HepG2 (cell line): ENCODE results near the gene DOCK11. TPM values are rescaled to one million over a fixed set of nuclear protein-coding genes. Genes with fewer than 3 reads are reported as not detected.

Experiments
- ATAC-seq: fragments of 200-7000 bp; cut with Tn5 transposase; 3 replicates; pipeline ENCODE4 v1.9.1; 2020; ENCODE audit warnings: mild to moderate bottlenecking, moderate library complexity
- BruUV-seq: library from RNA; stranded (reverse); fragments of 400-500 nt; replicated peaks from 2 replicates; lab custom pipeline; 2021; lab: Mats Ljungman, UMichigan
- CTCF ChIA-PET: fragments of 300-600 bp; formaldehyde crosslinking; extraction: SDS; loops from one replicate; lab custom pipeline; 2021; ENCODE audit warnings: low total read pairs, inconsistent platforms, low intra/inter-chr PET ratio; lab: Yijun Ruan, JAX
- POLR2A ChIA-PET: fragments of 350-600 bp; sonication (Branson Sonifier 250); formaldehyde crosslinking; loops from one replicate; lab custom pipeline; 2020; ENCODE audit warnings: antibody characterized with exemption, inconsistent platforms; lab: Yijun Ruan, JAX
- DNase-seq: peaks from one replicate; pipeline ENCODE4 v3.0.0-alpha.2; 2015; ENCODE audit warnings: low spot score
- FAIRE-seq: peaks from 3 replicates; lab custom pipeline; 2011; peaks lifted over from hg19 to GRCh38; lab: Jason Lieb, UNC
- H2AFZ ChIP-seq: one replicate; pipeline ENCODE4 v1.6.1; 2011; ENCODE audit warnings: low read length, inconsistent platforms
- H3K27ac ChIP-seq: fragments of 300-600 bp; 3 replicates; pipeline ENCODE4 v1.8.0; 2011; ENCODE audit warnings: mixed run types, mild to moderate bottlenecking, mixed read lengths, low read length, inconsistent platforms; ENCODE audit not compliant: insufficient read depth; ENCODE audit errors: extremely low read length
- H3K27me3 ChIP-seq, 2 experiments: fragments of 200-600 bp in 1 of 2; 2 replicates in 1 of 2; 3 replicates in 1 of 2; pipeline versions ENCODE4 v1.6.0 to v1.8.0; 2011; ENCODE audit warnings: low read length in 2 of 2, mild to moderate bottlenecking in 2 of 2, moderate library complexity in 2 of 2, inconsistent platforms in 1 of 2; ENCODE audit not compliant: insufficient read depth in 2 of 2, control insufficient read depth in 1 of 2
- H3K36me3 ChIP-seq, 2 experiments: fragments of 200-600 bp in 1 of 2; replicated peaks in 1 of 2; 2 replicates in 1 of 2; 3 replicates in 1 of 2; pipeline versions ENCODE4 v1.5.1 to v1.8.0; 2011; ENCODE audit warnings: low read length in 2 of 2, inconsistent platforms in 1 of 2; ENCODE audit not compliant: insufficient read depth in 2 of 2, control insufficient read depth in 1 of 2
- H3K4me1 ChIP-seq: 2 replicates; pipeline ENCODE4 v1.5.1; 2012; ENCODE audit warnings: low read length, inconsistent platforms; ENCODE audit not compliant: insufficient read depth
- H3K4me2 ChIP-seq: 2 replicates; pipeline ENCODE4 v1.6.0; 2011; ENCODE audit warnings: low read depth, low read length, inconsistent platforms
- H3K4me3 ChIP-seq, 3 experiments: fragments of 200-600 bp in 1 of 3; sonication (generic), shearing (Covaris generic) in 1 of 3; replicated peaks in 1 of 3; 2 replicates each; pipeline ENCODE4 v1.5.1; 2011 to 2016; ENCODE audit warnings: low read length in 3 of 3, inconsistent platforms in 2 of 3, low read depth in 2 of 3, mild to moderate bottlenecking in 2 of 3, control low read depth in 1 of 3, mixed read lengths in 1 of 3; ENCODE audit not compliant: insufficient read depth in 1 of 3
- H3K79me2 ChIP-seq: one replicate; pipeline ENCODE4 v1.6.1; 2011; ENCODE audit warnings: low read length, inconsistent platforms; ENCODE audit not compliant: insufficient read depth
- H3K9ac ChIP-seq: 2 replicates; pipeline ENCODE4 v1.6.0; 2011; ENCODE audit warnings: mild to moderate bottlenecking, low read depth, low read length, inconsistent platforms; ENCODE audit not compliant: insufficient read depth
- H3K9me3 ChIP-seq: 2 replicates; pipeline ENCODE4 v1.5.1; 2012; ENCODE audit warnings: mild to moderate bottlenecking, low read length
- H4K20me1 ChIP-seq: 2 replicates; pipeline ENCODE4 v1.6.0; 2011; ENCODE audit warnings: inconsistent platforms, mild to moderate bottlenecking, low read length, moderate library complexity; ENCODE audit not compliant: insufficient read depth
- ATF3 ChIP-seq: sonication (generic); formaldehyde crosslinking; IDR thresholded peaks from 2 replicates; pipeline ENCODE4 v1.4.0; 2020; ENCODE audit warnings: missing genetic modification reagents
- NR1H2 ChIP-seq: sonication (generic); formaldehyde crosslinking; IDR thresholded peaks from 2 replicates; pipeline ENCODE4 v1.8.1; 2022; ENCODE audit warnings: low read depth, missing genetic modification reagents, borderline replicate concordance
- SIX1 ChIP-seq: sonication (generic); formaldehyde crosslinking; IDR thresholded peaks from 2 replicates; pipeline ENCODE4 v1.4.0; 2020; ENCODE audit warnings: missing genetic modification reagents, borderline replicate concordance
- SYNCRIP ChIP-seq: fragments of 200-400 bp; formaldehyde crosslinking; IDR thresholded peaks from 2 replicates; pipeline ENCODE4 v1.6.1; 2018; ENCODE audit warnings: mild to moderate bottlenecking, low read depth, low read length; ENCODE audit not compliant: insufficient read depth
- ZBTB14 ChIP-seq: sonication (generic); formaldehyde crosslinking; IDR thresholded peaks from 2 replicates; pipeline ENCODE4 v1.4.0; 2020; ENCODE audit warnings: missing genetic modification reagents
- ZBTB44 ChIP-seq: sonication (generic); formaldehyde crosslinking; IDR thresholded peaks from 2 replicates; pipeline ENCODE4 v1.4.0; 2020; ENCODE audit warnings: missing genetic modification reagents
- ZFAT ChIP-seq: sonication (generic); formaldehyde crosslinking; conservative IDR thresholded peaks from 2 replicates; pipeline ENCODE4 v1.8.1; 2023; ENCODE audit warnings: missing genetic modification reagents, inconsistent platforms
- ZHX1 ChIP-seq: sonication (generic); formaldehyde crosslinking; IDR thresholded peaks from 2 replicates; pipeline ENCODE4 v1.8.1; 2022; ENCODE audit warnings: low read depth, mild to moderate bottlenecking, missing genetic modification reagents
- ZMYM2 ChIP-seq: sonication (generic); formaldehyde crosslinking; IDR thresholded peaks from 2 replicates; pipeline ENCODE4 v1.8.0; 2022; ENCODE audit warnings: mild to moderate bottlenecking, missing genetic modification reagents
- ZNF274 ChIP-seq: sonication (generic); formaldehyde crosslinking; IDR thresholded peaks from 2 replicates; pipeline ENCODE4 v1.5.1; 2020; ENCODE audit warnings: mild to moderate bottlenecking, missing genetic modification reagents
- ZNF879 ChIP-seq: sonication (generic); formaldehyde crosslinking; IDR thresholded peaks from 2 replicates; pipeline ENCODE4 v1.8.1; 2023; ENCODE audit warnings: missing genetic modification reagents
- WGBS: methylation state at CpG from one replicate; pipeline ENCODE4 v1.1.6; 2017; ENCODE audit warnings: low lambda C conversion rate; 5-methylcytosine and 5-hydroxymethylcytosine counted together
- in situ Hi-C: cut with HindIII; loops from 2 replicates; pipeline ENCODE4 v1.10.0; 2017; ENCODE audit warnings: low pct_unique_long_range_greater_than_20kb; ENCODE audit not compliant: extremely low pct_ligation_motif_present
- intact Hi-C: fragments of 100-400 bp; cut with micrococcal nuclease; formaldehyde crosslinking; loops from one replicate; pipeline ENCODE4 v1.10.0; 2022; ENCODE audit not compliant: unreplicated experiment
- polyA plus RNA-seq, 8 experiments: library from polyadenylated mRNA; depleted of rRNA in 3 of 8; stranded (reverse) in 7 of 8; unstranded in 1 of 8; fragments of >200 nt; fragmentation: Illumina TruSeq in 4 of 8; extraction: Trizol in 4 of 8; gene quantifications; 2 replicates each; pipeline versions ENCODE4 v1.2.1 to v1.2.3, GENCODE V29; 2011 to 2016; ENCODE audit warnings: low read depth in 4 of 8, missing spikeins in 1 of 8, mixed read lengths in 1 of 8; ENCODE audit not compliant: insufficient read depth in 1 of 8
- total RNA-seq, 5 experiments: library from RNA; depleted of rRNA; stranded (reverse); fragments of >200 nt; fragmentation: Illumina TruSeq; extraction: Trizol; gene quantifications; 2 replicates each; pipeline ENCODE4 v1.2.3, GENCODE V29; 2016; ENCODE audit warnings: low read depth in 1 of 5

The DOCK11 gene
- total and polyA plus RNA-seq, 2 of the 13 experiments (the other 11 are each of a cell fraction or from before 2014, with no cell fraction given): 0.02 to 0.12 TPM

- Histone ChIP-seq H3K79me2 (no peaks in the 10 kb centered on the region), H3K4me3 (no peak overlapping the region), H3K27me3 (no peaks in the 10 kb centered on the region), H3K27ac (no peak overlapping the region), H2AFZ (no peak overlapping the region), H3K36me3 (no peaks in the 10 kb centered on the region), H3K9me3 (no peaks in the 10 kb centered on the region), H4K20me1 (no peaks in the 10 kb centered on the region), H3K4me1 (no peaks in the 10 kb centered on the region), H3K4me2 (no peak overlapping the region), H3K9ac (no peak overlapping the region)
- BruUV-seq: no TSS peak
- intact Hi-C loops (no loop called here), in situ Hi-C loops (no loop called here)
- TF ChIP-seq ZHX1 (CRISPR knock-in tag) (no peak), ZNF879 (CRISPR knock-in tag) (no peak), ATF3 (CRISPR knock-in tag) (no peak), ZBTB14 (CRISPR knock-in tag) (no peak), ZNF274 (CRISPR knock-in tag) (no peak), ZFAT (CRISPR knock-in tag) (no peak), NR1H2 (CRISPR knock-in tag) (no peak), ZMYM2 (CRISPR knock-in tag) (no peak), SYNCRIP (no peak), ZBTB44 (CRISPR knock-in tag) (no peak), SIX1 (no peak)
- FAIRE-seq (no peak), ATAC-seq (no peak), DNase-seq (no peak)
- ChIA-PET CTCF (no interaction called here), POLR2A (no interaction called here)
- 40% methylated on average over 1 of the region's 1 CpG for WGBS
Observed at GRCh38 chrX:118614150-118614549, 118.5 kb downstream of the DOCK11 start.
